GM11168 (cell line): ENCODE data around the gene ANKRD26.

ENCODE experiments used
- in situ Hi-C: fragments of 300-500 bp; cut with MboI; formaldehyde crosslinking; loops from one replicate; pipeline ENCODE4 v1.12.0; 2022; ENCODE audit warnings: low sequenced_read_pairs; ENCODE audit not compliant: unreplicated experiment

ANKRD26 gene

GRCh38 chr10:27022048-27022447 lies 78.2 kb downstream of the ANKRD26 start:
- in situ Hi-C loops: no loop called here

DNA sequence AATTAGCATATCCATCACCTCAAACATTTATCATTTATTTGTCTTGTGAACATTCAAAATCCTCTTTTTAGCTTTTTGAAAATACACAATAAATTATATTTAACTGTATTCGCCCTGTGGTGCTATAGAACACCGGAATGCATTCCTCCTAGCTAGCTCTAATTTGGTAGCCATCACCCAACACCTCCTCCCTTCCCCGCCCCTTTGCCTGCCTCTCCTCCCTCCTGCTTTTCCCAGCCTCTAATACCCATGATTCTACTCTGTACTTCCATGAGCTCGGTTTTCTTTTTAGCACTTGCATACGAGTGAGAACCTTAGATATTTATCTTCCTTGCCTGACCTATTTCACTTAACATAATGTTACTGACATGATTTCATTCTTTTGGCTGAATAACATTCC lies 80.1 kb downstream of the ANKRD26 start:
- in situ Hi-C loops: no loop called here

GRCh38 chr10:27019827-27020226 lies 80.5 kb downstream of the ANKRD26 start:
- in situ Hi-C loops: no loop called here

- in situ Hi-C loops: no loop called here
Observed at GRCh38 chr10:26997610-26998009, 102.7 kb downstream of the ANKRD26 start.

DNA sequence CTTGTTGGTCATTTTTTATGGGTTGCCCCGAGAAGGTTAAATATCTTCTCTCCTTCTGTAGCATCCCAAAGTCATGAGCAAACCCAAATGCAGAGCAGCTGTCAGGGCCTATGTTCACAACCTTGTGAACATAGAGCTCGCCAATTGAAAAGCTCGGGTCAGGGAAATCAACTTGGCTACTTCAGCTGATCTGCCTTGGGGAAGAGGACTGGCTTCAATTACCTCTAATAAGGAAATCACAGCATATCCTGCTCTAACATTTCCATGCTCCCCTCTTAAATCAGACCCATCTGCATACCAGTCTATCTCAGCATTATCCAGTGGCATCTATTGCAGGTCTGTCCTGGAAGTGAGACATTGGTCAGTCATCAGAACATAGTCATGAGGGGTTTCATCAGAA lies 105.6 kb downstream of the ANKRD26 start:
- in situ Hi-C loops: no loop called here

DNA sequence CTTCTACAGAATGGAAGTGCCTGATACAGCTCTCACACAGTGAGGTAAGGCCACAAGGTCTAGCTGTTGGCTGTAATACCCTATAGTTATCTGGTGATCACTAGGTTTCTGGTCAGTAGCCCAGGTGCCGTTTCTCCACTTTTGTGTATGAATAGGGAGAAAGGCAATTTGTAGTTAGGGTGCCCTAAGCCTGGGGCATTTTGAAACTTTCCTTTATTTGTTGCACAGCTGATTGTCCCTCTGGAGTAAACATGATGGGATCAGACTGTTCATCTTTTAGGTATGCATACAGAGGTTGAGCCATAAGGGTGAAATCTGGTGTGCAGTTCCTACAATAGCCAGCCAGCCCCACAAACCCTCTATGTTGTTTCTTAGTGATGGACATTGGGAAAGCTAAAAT lies 112.4 kb downstream of the ANKRD26 start:
- in situ Hi-C loops: no loop called here

DNA sequence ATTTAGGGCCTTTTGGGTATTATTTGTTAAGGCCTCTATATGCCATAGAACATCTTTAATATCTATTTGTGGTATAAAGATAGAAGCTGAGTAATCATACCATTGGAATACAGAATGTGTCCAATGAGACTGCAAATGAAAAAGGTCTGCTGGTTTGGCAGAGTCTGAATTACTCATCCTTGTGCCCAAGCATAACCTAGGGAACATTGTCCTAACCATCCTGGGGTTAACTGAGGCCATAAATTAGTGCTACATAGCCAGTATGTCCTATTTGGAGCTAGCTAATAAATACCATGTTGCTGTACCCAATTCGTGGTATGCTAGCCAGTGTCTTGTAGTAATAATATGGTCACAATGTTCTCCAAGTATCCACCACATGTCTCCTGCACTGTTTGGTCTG lies 117.1 kb downstream of the ANKRD26 start:
- in situ Hi-C loops: no loop called here

- in situ Hi-C loops: no loop called here
Observed at GRCh38 chr10:26982058-26982457, 118.2 kb downstream of the ANKRD26 start.

- in situ Hi-C loops: no loop called here
Observed at GRCh38 chr10:26981232-26981824, 119.0 kb downstream of the ANKRD26 start.

DNA sequence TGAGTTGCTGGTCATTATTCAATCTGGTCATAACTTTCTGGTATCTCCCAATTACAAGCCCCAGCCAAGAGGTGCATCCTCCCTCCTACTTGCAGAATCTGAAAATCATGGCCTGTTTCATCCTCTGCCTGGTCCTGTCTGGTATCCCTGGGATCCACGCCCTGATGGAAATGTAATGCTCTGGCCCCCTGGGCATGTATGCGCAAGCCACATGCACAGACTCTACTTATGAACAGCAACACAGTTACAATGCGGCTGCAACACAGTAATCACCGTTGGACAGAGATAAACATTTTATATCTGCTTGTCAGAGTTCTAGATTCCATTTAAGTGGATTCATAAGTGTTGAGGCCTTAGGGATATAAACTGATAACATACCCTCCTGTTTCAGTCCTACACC lies 121.8 kb downstream of the ANKRD26 start:
- in situ Hi-C loops: no loop called here

DNA sequence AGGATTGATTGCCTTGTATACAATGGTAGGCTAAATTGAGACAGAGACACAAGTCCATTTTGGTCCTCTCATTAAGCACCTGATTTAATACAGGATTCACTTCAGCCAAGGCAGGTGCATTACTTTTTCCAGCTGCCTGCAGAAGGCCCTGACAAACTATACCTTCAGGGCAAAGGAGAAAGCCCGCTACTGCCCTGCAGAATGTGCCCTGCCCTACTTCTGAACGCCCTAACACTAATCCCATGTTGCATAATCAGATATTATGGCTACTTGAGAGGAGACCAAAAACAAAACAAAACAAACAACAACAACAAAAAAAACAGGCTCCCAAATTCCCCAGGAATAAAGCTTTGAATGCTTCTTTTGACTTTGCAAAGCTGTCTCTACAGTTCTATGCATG lies 122.7 kb downstream of the ANKRD26 start:
- in situ Hi-C loops: no loop called here

DNA sequence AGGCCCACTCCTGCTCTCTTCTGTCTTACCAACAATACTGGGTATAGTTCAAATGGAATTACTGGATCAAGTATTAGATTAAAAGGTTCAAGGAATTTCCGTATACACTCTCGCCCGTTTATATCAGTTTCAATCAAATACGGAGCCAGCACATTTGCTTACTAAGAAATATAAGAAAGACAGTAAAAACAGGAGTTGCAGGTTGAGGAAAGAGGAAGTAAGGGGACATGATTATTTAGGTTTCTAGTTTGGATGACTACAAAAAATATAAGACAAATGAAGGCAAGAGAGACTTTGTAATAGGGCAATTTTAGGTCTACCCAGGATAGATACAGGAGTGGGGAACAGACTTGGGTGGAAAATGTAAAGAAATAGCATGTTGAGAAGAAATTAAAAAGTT lies 129.6 kb downstream of the ANKRD26 start:
- in situ Hi-C loops: no loop called here

- in situ Hi-C loops: no loop called here
Observed at GRCh38 chr10:26969145-26969926, 131.0 kb downstream of the ANKRD26 start.

DNA sequence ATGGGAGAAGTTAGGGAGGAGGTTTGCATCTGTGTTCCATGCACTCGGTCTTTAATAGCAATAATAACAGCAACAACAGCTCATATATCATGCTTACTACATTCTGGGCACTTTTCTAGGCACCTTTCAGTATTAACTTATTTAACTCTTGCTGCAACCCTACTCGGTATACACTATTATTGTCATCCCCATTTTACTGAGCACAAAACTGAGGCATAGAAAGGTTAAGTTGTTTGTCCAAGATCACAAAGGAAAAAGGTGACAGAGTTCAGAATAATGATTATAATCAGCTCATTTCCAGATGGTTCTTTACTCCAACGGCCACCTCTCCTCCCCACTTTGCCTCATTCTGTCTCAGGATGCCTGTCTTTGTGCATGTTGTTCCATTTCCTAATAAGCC lies 137.5 kb downstream of the ANKRD26 start:
- in situ Hi-C loops: no loop called here

DNA sequence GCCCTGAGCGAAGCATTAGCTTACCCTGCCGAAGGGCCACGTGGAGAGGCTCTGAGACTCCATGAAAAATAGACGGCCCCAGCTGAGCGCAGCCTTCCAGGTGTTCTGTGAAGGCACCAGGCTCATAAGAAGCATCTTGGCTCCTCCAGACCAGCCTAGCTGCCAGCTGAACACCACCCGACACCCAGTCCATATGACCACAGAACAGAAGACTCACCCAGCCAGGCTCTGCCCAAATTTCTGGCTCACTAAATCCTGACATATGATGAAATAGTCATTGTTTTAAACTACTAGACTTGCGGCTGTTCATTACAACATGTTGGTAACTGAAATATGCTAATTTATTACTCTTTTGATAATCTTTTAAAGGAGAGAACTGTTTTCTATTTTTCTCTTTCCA lies 140.0 kb downstream of the ANKRD26 start:
- in situ Hi-C loops: no loop called here

- in situ Hi-C loops: no loop called here
Observed at GRCh38 chr10:26959841-26960240, 140.5 kb downstream of the ANKRD26 start.
